HL-60 (cell line): Measurements from ENCODE around the gene TATDN2.
A peak's percentile ranks its signal among the peaks of the same experiment; 100 is the strongest.

ENCODE experiments used
- DNase-seq, 2 experiments: peaks; one replicate each; pipeline ENCODE4 v3.0.0-alpha.2; 2010 to 2020; ENCODE audit warnings: low read depth in 1 of 2, low spot score in 1 of 2
- H3K27ac ChIP-seq: fragments of 250-450 bp; sonication (Bioruptor Pico); replicated peaks from 2 replicates; pipeline ENCODE4 v1.5.1; 2020; ENCODE audit warnings: mild to moderate bottlenecking, moderate library complexity
- H3K27me3 ChIP-seq: fragments of 250-450 bp; sonication (Bioruptor Pico); 2 replicates; pipeline ENCODE4 v1.5.1; 2021; ENCODE audit warnings: mild to moderate bottlenecking, moderate library complexity; ENCODE audit not compliant: insufficient read depth, poor library complexity, severe bottlenecking
- H3K4me3 ChIP-seq: replicated peaks from 2 replicates; pipeline ENCODE4 v1.5.1; 2011; ENCODE audit warnings: mild to moderate bottlenecking, control low read depth, low read length; ENCODE audit not compliant: insufficient read depth
- CTCF ChIP-seq: IDR thresholded peaks from one replicate; pipeline ENCODE4 v1.5.1; 2011; ENCODE audit warnings: low read length, control low read depth, inconsistent platforms; ENCODE audit not compliant: insufficient read depth
- GABPA ChIP-seq: IDR thresholded peaks from 2 replicates; pipeline ENCODE4 v1.6.1; 2012; ENCODE audit warnings: low read depth
- POLR2AphosphoS5 ChIP-seq: IDR thresholded peaks from 2 replicates; pipeline ENCODE4 v1.6.1; 2012; ENCODE audit warnings: low read depth
- REST ChIP-seq: IDR thresholded peaks from 2 replicates; pipeline ENCODE4 v1.6.1; 2012; ENCODE audit warnings: low read depth; ENCODE audit not compliant: insufficient replicate concordance
- SPI1 ChIP-seq: IDR thresholded peaks from 2 replicates; pipeline ENCODE4 v1.6.1; 2012; ENCODE audit warnings: low read depth, mild to moderate bottlenecking, borderline replicate concordance

TATDN2 gene

GRCh38 chr3:10238345-10239183 lies 9.7 kb upstream of the TATDN2 start:
- DNase-seq = peak in 1 of 2 experiments; percentile 39

GRCh38 chr3:10240799-10241198 lies 7.5 kb upstream of the TATDN2 start:
- Histone ChIP-seq H3K4me3 (no peak overlapping the region), H3K27ac (no peak overlapping the region), H3K27me3 (no peaks in the 10 kb centered on the region)
- DNase-seq = no peak
- TF ChIP-seq CTCF (no peak), GABPA (no peak), POLR2AphosphoS5 (no peak), SPI1 (no peak), REST (no peak)

More at GRCh38 chr3:10238345-10239183, 9.7 kb upstream of the TATDN2 start:
- H3K4me3 ChIP-seq = no peak overlapping the region
- H3K27me3 ChIP-seq = no peaks in the 10 kb centered on the region
- TF ChIP-seq POLR2AphosphoS5 (no peak), GABPA (no peak), REST (no peak), SPI1 (no peak), CTCF (no peak)
- H3K27ac ChIP-seq = peak overlapping the region; percentile 7; the same call in 1 of the 2 replicates

GRCh38 chr3:10242182-10243065 lies 5.8 kb upstream of the TATDN2 start:
- DNase-seq = peak in 1 of 2 experiments; percentile 74
- TF ChIP-seq GABPA (no peak), SPI1 (peak; percentile 37; the same call in 1 of the 2 replicates), POLR2AphosphoS5 (0 out of 2 replicates have a peak, but pooled peaks have one; percentile 46)
- H3K4me3 ChIP-seq = no peak overlapping the region
- H3K27me3 ChIP-seq = no peaks in the 10 kb centered on the region
- peak overlapping the region; percentile 48 for H3K27ac ChIP-seq

GRCh38 chr3:10244009-10244408 lies 4.2 kb upstream of the TATDN2 start:
- no peaks in the 10 kb centered on the region for H3K27me3 ChIP-seq
- no peak for TF ChIP-seq REST
- TF ChIP-seq GABPA = no peak
- TF ChIP-seq CTCF = no peak
- TF ChIP-seq POLR2AphosphoS5 = no peak
- no peak for TF ChIP-seq SPI1
- H3K4me3 ChIP-seq = no peak overlapping the region
- DNase-seq = peak in 1 of 2 experiments; percentile 33
- H3K27ac ChIP-seq = no peak overlapping the region
